Muscle of arm (tissue), 12 donors: Measurements from ENCODE around the gene RCAN2. TPM values are rescaled to one million over a fixed set of nuclear protein-coding genes. Genes with fewer than 3 reads are reported as not detected.
"Not testable (repeated sequence)": the region's sequence is repeated elsewhere in the genome, so short reads cannot be mapped to it uniquely, and the experiment has no call there.

Experiments
- DNase-seq: peaks from one replicate; pipeline ENCODE4 v3.0.0-alpha.2; 2013
- polyA plus RNA-seq, 12 donors: library from polyadenylated mRNA; unstranded; fragments of 120-200 nt; gene quantifications; one replicate each; pipeline ENCODE4 v1.2.1, GENCODE V29; 2013; ENCODE audit not compliant: insufficient read length in 12 of 12

RCAN2 gene
- polyA plus RNA-seq, 12 donors = 4.6 to 8.2 (median 6.9) TPM; not detected in 1

- DNase-seq = no peak
Measured at GRCh38 chr6:46390153-46390876, 100.9 kb downstream of the RCAN2 start.

DNA sequence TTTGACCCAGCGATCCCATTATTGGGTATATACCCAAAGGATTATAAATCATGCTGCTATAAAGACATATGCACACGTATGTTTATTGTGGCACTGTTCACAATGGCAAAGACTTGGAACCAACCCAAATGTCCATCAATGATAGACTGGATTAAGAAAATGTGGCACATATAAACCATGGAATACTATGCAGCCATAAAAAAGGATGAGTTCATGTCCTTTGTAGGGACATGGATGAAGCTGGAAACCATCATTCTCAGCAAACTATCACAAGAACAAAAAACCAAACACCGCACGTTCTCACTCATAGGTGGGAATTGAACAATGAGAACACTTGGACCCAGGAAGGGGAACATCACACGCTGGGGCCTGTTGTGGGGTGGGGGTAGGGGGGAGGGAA is 103.5 kb downstream of the RCAN2 start:
- not testable (repeated sequence) for DNase-seq

- no peak for DNase-seq
Measured at GRCh38 chr6:46381579-46381978, 109.7 kb downstream of the RCAN2 start.

DNA sequence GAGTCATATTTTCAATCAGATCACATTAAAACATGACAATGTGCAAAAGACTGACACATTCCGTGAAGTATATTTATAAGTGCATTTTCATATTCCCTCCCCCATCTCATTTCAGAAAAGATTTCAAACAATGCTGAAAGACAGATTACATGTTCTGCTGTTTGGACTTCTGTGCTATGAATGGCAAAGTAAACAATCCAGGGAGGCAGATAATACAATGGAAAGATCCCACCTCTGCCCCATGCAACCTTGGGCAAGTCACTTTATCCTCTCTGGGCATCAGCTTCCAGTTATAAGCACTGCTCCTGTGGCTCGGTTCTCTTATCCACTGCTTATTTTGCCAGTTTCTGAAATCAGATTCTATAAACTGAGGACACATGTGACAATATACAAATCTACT is 110.2 kb downstream of the RCAN2 start:
- DNase-seq = no peak

DNA sequence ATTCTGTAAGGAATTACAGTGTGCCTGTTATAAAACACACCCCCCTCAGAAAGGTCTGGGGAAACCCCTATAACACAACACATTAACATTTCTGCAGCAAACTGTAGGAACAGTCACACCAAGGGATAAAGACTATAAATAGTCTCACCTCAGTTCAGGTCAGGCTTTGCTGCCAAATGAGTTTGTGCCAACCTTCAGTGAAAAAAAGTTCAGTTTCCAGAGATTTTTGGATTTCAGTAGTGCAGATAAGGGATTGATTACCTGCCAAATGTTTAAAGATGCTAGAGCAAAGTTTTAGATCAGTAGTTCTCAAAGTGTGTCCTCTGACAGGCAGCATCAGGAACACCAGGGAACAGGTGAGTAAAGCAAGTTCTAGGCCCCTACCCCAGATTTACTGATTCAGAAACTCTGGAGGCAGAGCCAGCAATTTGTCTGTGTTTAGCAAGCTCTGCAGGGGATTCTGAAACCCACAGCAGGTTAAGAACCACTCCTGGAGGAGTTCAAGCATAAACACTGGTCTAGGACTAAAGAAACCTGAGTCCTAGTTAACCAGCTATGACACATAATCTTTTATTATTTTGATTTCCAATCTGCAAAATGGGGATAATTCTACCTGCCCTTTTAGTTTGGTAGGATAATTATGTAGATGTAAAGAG is 111.0 kb downstream of the RCAN2 start:
- no peak for DNase-seq

DNA sequence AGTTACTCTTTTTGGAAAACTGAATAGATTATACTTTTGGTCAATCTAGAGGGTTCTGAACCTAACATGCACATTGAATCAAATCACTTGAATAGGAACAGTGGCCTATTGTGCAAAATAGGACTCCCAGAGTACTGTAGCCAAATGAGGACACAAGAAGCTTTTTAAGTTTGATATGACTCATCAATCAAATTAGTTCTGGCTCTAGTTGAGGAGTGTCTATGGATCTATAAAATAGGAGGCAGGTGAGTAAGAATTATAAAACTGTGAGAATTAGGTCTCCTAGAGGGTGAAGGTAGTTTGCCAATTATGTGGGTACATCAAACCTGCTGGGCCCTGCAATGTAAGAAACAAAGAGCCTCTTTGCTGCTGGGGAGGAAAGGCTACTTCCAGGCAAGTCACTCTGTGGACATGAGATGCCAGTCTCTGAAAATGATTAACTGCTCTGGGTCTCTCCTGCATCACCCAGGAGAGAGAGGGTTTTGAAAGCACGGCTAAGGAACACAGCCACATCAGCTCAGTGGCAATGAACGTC is 112.3 kb downstream of the RCAN2 start:
- DNase-seq = no peak

DNA sequence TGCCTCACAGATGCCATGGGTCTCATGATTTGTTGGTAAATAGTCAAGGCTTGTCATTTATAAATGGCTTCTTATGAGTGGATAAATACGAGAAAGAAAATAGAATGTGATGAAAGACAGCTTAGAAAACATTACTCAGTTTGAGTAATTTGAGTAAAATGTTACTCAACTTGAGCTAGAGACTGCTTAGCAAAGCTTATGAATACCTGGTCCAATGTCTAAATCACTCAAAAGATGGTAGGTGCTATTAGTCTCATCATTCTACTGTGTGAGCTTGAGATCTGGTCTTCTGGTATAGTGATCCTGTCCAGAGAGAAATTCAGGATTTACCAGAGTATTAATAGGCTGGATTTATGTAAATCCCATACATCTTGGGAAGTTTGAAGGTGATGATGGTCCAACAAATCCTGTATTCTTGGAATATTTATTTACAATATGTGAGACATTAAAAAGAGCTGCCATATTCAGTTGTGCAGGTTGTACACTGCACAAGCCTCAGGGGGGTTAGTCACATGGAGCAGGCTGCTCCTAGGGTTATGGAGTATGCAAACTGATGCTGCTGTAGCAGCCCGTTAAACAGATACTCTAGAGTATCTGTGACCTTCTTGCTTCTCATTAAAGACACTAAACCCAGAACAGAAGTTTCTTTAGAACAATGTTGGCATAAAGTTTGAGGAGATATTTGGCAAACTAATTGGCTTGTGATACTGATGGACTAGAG is 112.9 kb downstream of the RCAN2 start:
- DNase-seq = no peak

DNA sequence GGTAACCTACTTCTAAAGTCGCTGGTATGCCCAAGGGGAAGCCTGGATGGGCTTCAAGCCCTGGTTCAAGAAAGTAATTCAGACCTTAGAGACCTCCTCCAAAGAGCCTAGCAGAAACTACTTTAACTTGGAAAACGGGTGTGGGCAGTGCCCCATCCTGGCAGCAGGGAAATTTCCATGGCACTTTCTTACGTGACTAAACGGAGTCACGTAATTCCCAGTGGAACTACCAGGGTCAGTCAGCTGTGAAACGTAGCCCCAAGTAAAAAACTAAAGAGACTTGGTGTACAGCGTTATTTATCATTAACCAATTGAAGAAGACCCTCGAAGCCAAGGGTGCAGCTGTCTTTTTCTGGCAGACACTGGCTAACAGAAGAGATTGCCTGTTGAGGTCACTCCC is 114.0 kb downstream of the RCAN2 start:
- no peak for DNase-seq

GRCh38 chr6:46376562-46377061 is 114.6 kb downstream of the RCAN2 start:
- DNase-seq = no peak

- DNase-seq = no peak
Measured at GRCh38 chr6:46370622-46371021, 120.6 kb downstream of the RCAN2 start.

DNA sequence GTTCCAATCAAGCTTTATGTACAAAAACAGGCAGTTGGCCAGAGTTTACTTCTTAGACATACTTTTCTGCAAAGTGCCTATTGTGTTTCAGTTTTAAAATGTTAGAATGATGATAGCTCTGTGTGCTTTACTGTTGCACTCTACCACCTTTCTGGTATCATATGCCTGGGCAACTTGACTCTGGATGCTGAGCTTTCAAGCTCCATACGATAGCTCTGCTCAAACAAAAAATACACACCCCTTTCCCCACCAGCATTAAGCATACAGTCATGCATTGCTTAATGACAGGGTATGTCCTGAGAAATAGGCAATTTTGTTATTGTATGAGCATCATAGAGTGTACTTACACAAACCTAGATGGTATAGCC is 123.1 kb downstream of the RCAN2 start:
- DNase-seq = no peak

DNA sequence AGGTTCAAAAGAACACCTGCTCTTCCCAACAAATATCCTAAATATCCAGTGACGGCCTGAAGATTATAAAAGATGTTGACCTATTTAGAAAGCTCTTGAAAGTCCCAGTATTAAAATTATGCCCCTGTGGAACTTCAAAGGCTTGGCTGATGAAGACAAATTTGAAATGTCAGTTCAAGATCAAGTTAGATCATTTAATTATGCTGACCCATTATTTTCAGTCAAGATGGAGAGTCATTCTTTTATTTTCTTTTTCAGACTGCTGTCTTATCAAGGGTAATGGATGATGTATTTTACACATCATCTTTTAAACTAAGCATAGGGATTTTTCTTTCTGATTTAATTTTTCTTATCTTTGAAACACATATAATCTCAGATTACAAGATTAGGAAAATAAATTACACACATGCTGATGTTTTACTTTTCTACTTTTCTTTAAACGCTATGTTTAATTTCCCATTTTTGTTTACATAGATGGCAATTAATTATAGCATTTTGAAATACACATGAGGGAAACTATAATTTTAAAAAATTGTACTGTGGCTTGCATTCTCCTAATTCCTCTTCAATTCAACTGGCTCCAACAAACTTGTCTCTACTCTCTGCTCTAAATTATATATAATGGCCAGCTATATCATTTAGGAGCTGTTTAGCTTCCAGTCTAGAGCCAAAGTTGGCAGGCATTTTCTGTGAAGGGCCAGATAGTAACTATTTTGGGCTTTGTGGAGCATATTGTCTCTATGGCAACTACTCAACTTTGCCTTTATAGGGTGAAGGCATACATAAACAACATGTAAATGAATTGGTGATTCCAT is 123.7 kb downstream of the RCAN2 start:
- no peak for DNase-seq

GRCh38 chr6:46366190-46366900 is 124.9 kb downstream of the RCAN2 start:
- DNase-seq = no peak

GRCh38 chr6:46357591-46357990 is 133.7 kb downstream of the RCAN2 start:
- no peak for DNase-seq

DNA sequence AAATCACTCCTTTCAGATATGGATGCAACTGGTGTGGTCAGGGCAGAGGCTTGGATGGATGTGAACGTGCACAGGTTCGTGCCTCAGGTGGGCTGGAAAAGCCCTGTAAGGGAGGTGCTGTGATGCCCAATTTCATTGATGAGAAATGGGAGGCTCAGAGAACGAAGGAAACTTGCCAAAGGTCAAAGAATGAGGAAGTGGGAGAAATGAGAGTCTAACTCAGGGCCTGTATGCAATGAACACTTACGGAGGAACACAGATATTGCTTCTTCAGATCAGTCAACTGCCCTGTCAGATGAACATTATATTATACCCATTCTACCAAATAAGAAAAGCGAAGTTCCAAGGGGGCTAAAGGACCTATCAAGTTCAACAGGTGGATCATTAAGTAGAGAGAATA is 134.7 kb downstream of the RCAN2 start:
- no peak for DNase-seq

GRCh38 chr6:46353528-46353927 is 137.7 kb downstream of the RCAN2 start:
- no peak for DNase-seq

- no peak for DNase-seq
Measured at GRCh38 chr6:46352541-46353268, 138.5 kb downstream of the RCAN2 start.

DNA sequence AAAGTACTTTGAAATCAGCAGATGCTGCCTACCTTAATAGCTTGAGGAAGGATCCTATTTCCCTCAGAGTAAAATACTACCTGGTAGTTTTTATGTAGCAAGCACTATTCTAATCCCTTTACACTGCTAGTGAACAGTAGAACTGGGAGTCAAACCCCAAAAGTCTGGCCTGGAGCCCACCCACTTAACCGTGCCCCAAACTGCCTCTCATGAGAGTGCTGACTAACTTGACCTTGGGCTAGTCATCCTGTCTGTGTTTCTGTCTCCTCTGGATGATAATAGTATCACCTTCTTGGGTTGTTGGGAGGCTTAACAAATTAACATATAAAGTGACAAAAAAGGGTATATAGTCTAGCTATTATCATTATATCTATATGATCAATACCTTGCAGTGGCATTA is 140.5 kb downstream of the RCAN2 start:
- no peak for DNase-seq

- no peak for DNase-seq
Measured at GRCh38 chr6:46347669-46348068, 143.6 kb downstream of the RCAN2 start.

GRCh38 chr6:46340246-46340645 is 151.0 kb downstream of the RCAN2 start:
- DNase-seq = no peak
